Ovary (tissue), 3 donors: ENCODE data around the gene NHERF1.

Experiments
- CTCF ChIP-seq, 3 donors: fragments of 450-650 bp in 2 of 3; fragments of 200-600 bp in 1 of 3; IDR thresholded peaks; one replicate each; pipeline versions ENCODE4 v1.5.1 to v1.8.0; 2016 to 2022; ENCODE audit warnings: antibody characterized with exemption in 3 of 3, mild to moderate bottlenecking in 1 of 3
- EP300 ChIP-seq: sonication (generic); formaldehyde crosslinking; IDR thresholded peaks from one replicate; pipeline ENCODE4 v1.6.1; 2017; ENCODE audit warnings: antibody characterized with exemption
- POLR2A ChIP-seq: fragments of 450-650 bp; IDR thresholded peaks from one replicate; pipeline ENCODE4 v1.6.1; 2017; ENCODE audit warnings: antibody characterized with exemption, mild to moderate bottlenecking, moderate library complexity
- donor health status: DM: no; HTN: no; CAD: no.

GRCh38 chr17:74704544-74704943 is 43.9 kb upstream of the NHERF1 start:
- TF ChIP-seq CTCF (IDR thresholded peaks at IDR 0.05) (no peak), EP300 (no peak), POLR2A (no peak)
